IMR-90 (cell line): ENCODE data around the gene PDCD1. TPM values are rescaled to one million over a fixed set of nuclear protein-coding genes. Genes with fewer than 3 reads are reported as not detected.

Experiments used
- ATAC-seq: fragments of 200-7000 bp; cut with Tn5 transposase; 2 replicates; pipeline ENCODE4 v1.9.1; 2020; ENCODE audit warnings: low read depth, mild to moderate bottlenecking, moderate library complexity
- BruUV-seq: library from RNA; stranded (reverse); fragments of 400-500 nt; replicated peaks from 2 replicates; lab custom pipeline; 2021; lab: Mats Ljungman, UMichigan
- CTCF ChIA-PET: fragments of 300-600 bp; formaldehyde crosslinking; extraction: SDS; loops from one replicate; lab custom pipeline; 2021; ENCODE audit warnings: antibody characterized with exemption; lab: Yijun Ruan, JAX
- POLR2A ChIA-PET: fragments of 300-600 bp; sonication (Branson Sonifier 250); formaldehyde crosslinking; loops from one replicate; lab custom pipeline; 2022; ENCODE audit warnings: antibody characterized with exemption; ENCODE audit not compliant: unreplicated experiment; lab: Charles Lee
- DNase-seq: peaks from one replicate; pipeline ENCODE4 v3.0.0; 2013
- H2AFZ ChIP-seq: replicated peaks from 2 replicates; pipeline ENCODE3; 2013; ENCODE audit warnings: low read length, mild to moderate bottlenecking; ENCODE audit not compliant: poor library complexity
- H2AK5ac ChIP-seq: 2 replicates; pipeline ENCODE4 v1.6.1; 2013; ENCODE audit warnings: low read depth, low read length, inconsistent platforms
- H2AK9ac ChIP-seq: replicated peaks from 2 replicates; pipeline ENCODE3; 2013; ENCODE audit warnings: mild to moderate bottlenecking, low read depth, low read length, moderate library complexity; ENCODE audit not compliant: poor library complexity
- H2BK120ac ChIP-seq: 2 replicates; pipeline ENCODE4 v1.6.1; 2013; ENCODE audit warnings: low read depth, low read length, inconsistent platforms
- H2BK15ac ChIP-seq: 3 replicates; pipeline ENCODE4 v1.6.1; 2013; ENCODE audit warnings: low read depth, low read length, inconsistent platforms
- H2BK20ac ChIP-seq: 2 replicates; pipeline ENCODE4 v1.6.1; 2013; ENCODE audit warnings: low read depth, mild to moderate bottlenecking, inconsistent platforms, low read length, moderate library complexity
- H2BK5ac ChIP-seq: 2 replicates; pipeline ENCODE4 v1.6.1; 2013; ENCODE audit warnings: mild to moderate bottlenecking, low read depth, low read length, inconsistent platforms; ENCODE audit not compliant: poor library complexity, severe bottlenecking
- H3K14ac ChIP-seq: replicated peaks from 2 replicates; pipeline ENCODE4 v1.6.1; 2013; ENCODE audit warnings: low read depth, low read length, inconsistent platforms
- H3K18ac ChIP-seq: 2 replicates; pipeline ENCODE4 v1.6.1; 2013; ENCODE audit warnings: low read depth, low read length, control low read depth
- H3K23ac ChIP-seq: 2 replicates; pipeline ENCODE4 v1.6.1; 2013; ENCODE audit warnings: low read depth, low read length, inconsistent platforms
- H3K27ac ChIP-seq: 2 replicates; pipeline ENCODE4 v1.5.1; 2013; ENCODE audit warnings: mild to moderate bottlenecking, control low read depth, low read length; ENCODE audit not compliant: insufficient read depth
- H3K27me3 ChIP-seq: 2 replicates; pipeline ENCODE4 v1.6.1; 2013; ENCODE audit warnings: low read length; ENCODE audit not compliant: control insufficient read depth, insufficient read depth
- H3K36me3 ChIP-seq: 2 replicates; pipeline ENCODE4 v1.6.1; 2013; ENCODE audit warnings: low read length, mixed read lengths; ENCODE audit not compliant: control insufficient read depth, insufficient read depth
- H3K4ac ChIP-seq: 2 replicates; pipeline ENCODE4 v1.6.1; 2013; ENCODE audit warnings: low read depth, low read length, inconsistent platforms
- H3K4me1 ChIP-seq: 2 replicates; pipeline ENCODE4 v1.6.1; 2013; ENCODE audit warnings: low read length, mixed read lengths; ENCODE audit not compliant: control insufficient read depth, insufficient read depth
- H3K4me2 ChIP-seq: 2 replicates; pipeline ENCODE4 v1.6.1; 2013; ENCODE audit warnings: low read depth, mild to moderate bottlenecking, control low read depth, low read length, moderate library complexity
- H3K4me3 ChIP-seq: 2 replicates; pipeline ENCODE4 v1.5.1; 2013; ENCODE audit warnings: low read depth, mild to moderate bottlenecking, control low read depth, low read length, moderate library complexity; ENCODE audit not compliant: insufficient read depth
- H3K56ac ChIP-seq: 2 replicates; pipeline ENCODE4 v1.6.1; 2013; ENCODE audit warnings: low read length, inconsistent platforms; ENCODE audit not compliant: insufficient read depth; ENCODE audit errors: extremely low read depth
- H3K79me1 ChIP-seq, 2 experiments: 2 replicates each; pipeline ENCODE4 v1.6.1; 2013; ENCODE audit warnings: low read length in 2 of 2, inconsistent platforms in 1 of 2, low read depth in 1 of 2
- H3K9ac ChIP-seq: 2 replicates; pipeline ENCODE4 v1.6.1; 2013; ENCODE audit warnings: low read depth, low read length, control low read depth
- H3K9me1 ChIP-seq: 2 replicates; pipeline ENCODE4 v1.6.1; 2013; ENCODE audit warnings: low read length, inconsistent platforms; ENCODE audit not compliant: insufficient read depth
- H3K9me3 ChIP-seq: 2 replicates; pipeline ENCODE4 v1.6.1; 2013; ENCODE audit warnings: low read length; ENCODE audit not compliant: control insufficient read depth, insufficient read depth
- H4K20me1 ChIP-seq: 2 replicates; pipeline ENCODE4 v1.6.1; 2013; ENCODE audit warnings: low read length, inconsistent platforms; ENCODE audit not compliant: insufficient read depth
- H4K5ac ChIP-seq: 2 replicates; pipeline ENCODE4 v1.6.1; 2013; ENCODE audit warnings: mild to moderate bottlenecking, low read depth, low read length, control low read depth
- H4K8ac ChIP-seq, 2 experiments: 2 replicates each; pipeline ENCODE4 v1.6.1; 2013; ENCODE audit warnings: low read depth in 2 of 2, low read length in 2 of 2, control low read depth in 1 of 2, inconsistent platforms in 1 of 2
- H4K91ac ChIP-seq: 2 replicates; pipeline ENCODE4 v1.6.1; 2013; ENCODE audit warnings: low read depth, low read length, inconsistent platforms; ENCODE audit not compliant: insufficient read depth
- BHLHE40 ChIP-seq: fragments of 150-350 bp; IDR thresholded peaks from 2 replicates; pipeline ENCODE4 v1.6.1; 2016; ENCODE audit warnings: mild to moderate bottlenecking, low read depth, low read length
- CEBPB ChIP-seq: IDR thresholded peaks from 2 replicates; pipeline ENCODE4 v1.6.1; 2012; ENCODE audit warnings: low read depth, low read length, improper control_type of control experiment
- CHD1 ChIP-seq: IDR thresholded peaks from 2 replicates; pipeline ENCODE4 v1.6.1; 2012; ENCODE audit warnings: low read depth, low read length, improper control_type of control experiment
- CTCF ChIP-seq: conservative IDR thresholded peaks from 2 replicates; pipeline ENCODE4 v1.5.1; 2012; ENCODE audit warnings: mild to moderate bottlenecking, low read depth, low read length, improper control_type of control experiment
- FOS ChIP-seq: fragments of 150-350 bp; IDR thresholded peaks from 2 replicates; pipeline ENCODE4 v1.6.1; 2016; ENCODE audit warnings: low read depth, low read length
- MAZ ChIP-seq: IDR thresholded peaks from 2 replicates; pipeline ENCODE4 v1.6.1; 2012; ENCODE audit warnings: low read depth, mild to moderate bottlenecking, low read length, improper control_type of control experiment, moderate library complexity, borderline replicate concordance
- MXI1 ChIP-seq: IDR thresholded peaks from 2 replicates; pipeline ENCODE4 v1.6.1; 2012; ENCODE audit warnings: low read depth, mild to moderate bottlenecking, low read length, moderate library complexity, borderline replicate concordance
- NFE2L2 ChIP-seq: fragments of 150-350 bp; IDR thresholded peaks from 2 replicates; pipeline ENCODE4 v1.6.1; 2016; ENCODE audit warnings: low read depth, mild to moderate bottlenecking, low read length
- POLR2A ChIP-seq: IDR thresholded peaks from 2 replicates; pipeline ENCODE4 v1.6.1; 2012; ENCODE audit warnings: mild to moderate bottlenecking, low read depth, low read length
- RAD21 ChIP-seq: IDR thresholded peaks from 2 replicates; pipeline ENCODE4 v1.6.1; 2012; ENCODE audit warnings: low read length, improper control_type of control experiment
- RCOR1 ChIP-seq: IDR thresholded peaks from 2 replicates; pipeline ENCODE4 v1.6.1; 2012; ENCODE audit warnings: mild to moderate bottlenecking, low read length, improper control_type of control experiment; ENCODE audit not compliant: insufficient replicate concordance
- RFX5 ChIP-seq: IDR thresholded peaks from 2 replicates; pipeline ENCODE4 v1.8.0; 2012; ENCODE audit warnings: low read depth, mild to moderate bottlenecking, low read length, moderate library complexity
- SMC3 ChIP-seq: fragments of 150-350 bp; IDR thresholded peaks from 2 replicates; pipeline ENCODE4 v1.6.1; 2016; ENCODE audit warnings: low read depth, mild to moderate bottlenecking, antibody characterized with exemption, low read length, moderate library complexity
- USF2 ChIP-seq: fragments of 150-350 bp; IDR thresholded peaks from 2 replicates; pipeline ENCODE4 v1.6.1; 2017; ENCODE audit warnings: mild to moderate bottlenecking, antibody characterized with exemption, low read length, low read depth
- WGBS, 2 experiments: methylation state at CpG; one replicate each; pipeline versions ENCODE4 v1.1.5 to v1.1.7; 2013; ENCODE audit warnings: missing lambda C conversion rate in 2 of 2; ENCODE audit not compliant: insufficient read length in 1 of 2; ENCODE audit errors: extremely low coverage in 2 of 2; 5-methylcytosine and 5-hydroxymethylcytosine counted together
- dilution Hi-C: fragments of 300-500 bp; cut with HindIII; formaldehyde crosslinking; loops from one replicate; pipeline ENCODE4 v1.14.3; 2018; ENCODE audit warnings: low sequenced_read_pairs; ENCODE audit not compliant: unreplicated experiment
- in situ Hi-C: fragments of 300-500 bp; cut with MboI; formaldehyde crosslinking; loops from 3 replicates; pipeline ENCODE4 v1.14.3; 2019; ENCODE audit warnings: low sequenced_read_pairs, inconsistent platforms, mixed read lengths
- intact Hi-C: fragments of 100-400 bp; cut with micrococcal nuclease; formaldehyde crosslinking; loops from 2 replicates; pipeline ENCODE4 v1.10.0; 2022
- polyA plus RNA-seq, 3 experiments: library from polyadenylated mRNA; depleted of rRNA; stranded (reverse); fragments of >200 nt; gene quantifications; 2 replicates each; pipeline ENCODE4 v1.2.3, GENCODE V29; 2012; ENCODE audit warnings: low replicate concordance in 1 of 3
- total RNA-seq: library from RNA; depleted of rRNA; stranded (reverse); fragments of >200 nt; gene quantifications from 2 replicates; pipeline ENCODE4 v1.2.3, GENCODE V29; 2012
- TF ChIP-seq, protein P1 (sequence below): fragments of 150-350 bp; IDR thresholded peaks from 2 replicates; pipeline ENCODE4 v1.6.1; 2016; ENCODE audit warnings: low read depth, mild to moderate bottlenecking, low read length, moderate library complexity, borderline replicate concordance

The PDCD1 gene
- total and polyA plus RNA-seq, 2 of the 4 experiments (the other 2 are of a cell fraction): not detected

DNA sequence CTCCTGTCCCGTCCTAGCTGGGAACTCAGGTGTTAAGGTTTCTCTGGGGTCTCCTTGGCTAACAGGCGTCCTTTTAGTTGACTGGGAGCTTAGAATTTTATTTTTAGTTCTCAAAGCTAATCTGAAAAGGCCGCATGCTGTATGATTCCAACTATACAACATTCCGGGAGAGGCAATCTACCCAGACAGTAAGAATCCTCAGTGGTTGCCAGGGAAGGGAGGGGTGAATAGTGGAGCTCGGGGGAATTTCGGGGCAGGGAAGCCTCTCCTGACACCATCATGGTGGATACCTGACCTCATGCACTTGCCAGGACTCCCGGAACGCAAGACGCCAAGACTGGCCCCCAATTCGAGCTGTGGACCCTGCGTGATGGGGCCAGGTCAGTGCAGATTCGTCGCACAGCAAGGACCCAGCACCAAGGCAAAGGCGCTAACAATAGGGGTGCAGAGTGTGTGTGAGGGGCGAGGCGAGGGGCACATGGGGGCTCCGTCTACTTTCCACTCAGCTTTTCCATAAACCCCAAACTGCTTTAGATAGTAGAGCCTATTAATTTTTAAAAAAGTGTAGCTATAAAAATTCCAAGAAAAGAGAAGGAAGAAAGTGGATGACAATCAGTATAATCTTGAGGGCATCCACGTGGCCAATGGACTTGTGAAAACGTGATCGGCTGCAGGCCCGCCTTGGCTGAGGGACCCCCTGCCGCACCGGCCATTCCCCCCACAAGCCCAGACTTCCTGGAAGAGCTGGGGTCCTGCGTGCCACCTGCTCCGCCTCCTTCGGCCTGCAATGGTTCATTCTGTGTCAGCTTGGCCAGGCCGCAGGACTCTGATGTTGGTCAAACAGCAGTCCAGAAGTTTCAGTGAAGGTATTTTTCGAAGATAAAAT is 17.3 kb downstream of the PDCD1 start:
- H3K27me3 ChIP-seq: peaks cover 22% of the 10 kb centered on the region
- H3K79me1 ChIP-seq: no peaks in the 10 kb centered on the region
- H3K9me1 ChIP-seq: no peaks in the 10 kb centered on the region
- H2AK5ac ChIP-seq: no peak overlapping the region
- intact Hi-C loops: no loop called here
- 53% methylated on average over 5 of the region's 28 CpGs; no CpG with 5 or more reads in 1 of the 2 experiments for WGBS, 2 experiments
- DNase-seq (no peak), ATAC-seq (no peak)
- H2AFZ ChIP-seq: no peak overlapping the region
- in situ Hi-C loops: no loop called here
- no peak overlapping the region for H3K4me3 ChIP-seq
- no peak overlapping the region for H3K14ac ChIP-seq
- dilution Hi-C loops: no loop called here
- H3K4me2 ChIP-seq: no peak overlapping the region
- H3K9me3 ChIP-seq: no peaks in the 10 kb centered on the region
- POLR2A ChIA-PET: no interaction called here
- H2BK120ac ChIP-seq: no peak overlapping the region
- H3K9ac ChIP-seq: no peak overlapping the region
- H2BK5ac ChIP-seq: no peak overlapping the region
- no peak overlapping the region for H2BK15ac ChIP-seq
- no peak overlapping the region for H3K27ac ChIP-seq
- H3K18ac ChIP-seq: no peak overlapping the region
- H4K8ac ChIP-seq: no peak overlapping the region
- H4K5ac ChIP-seq: no peak overlapping the region
- no peaks in the 10 kb centered on the region for H3K4me1 ChIP-seq
- H4K20me1 ChIP-seq: no peaks in the 10 kb centered on the region
- H2BK20ac ChIP-seq: no peak overlapping the region
- no peak overlapping the region for H4K91ac ChIP-seq
- CTCF ChIA-PET: no interaction called here
- no peak overlapping the region for H3K56ac ChIP-seq
- H3K4ac ChIP-seq: no peak overlapping the region
- BruUV-seq: no TSS peak
- H3K36me3 ChIP-seq: no peaks in the 10 kb centered on the region
- H2AK9ac ChIP-seq: no peak overlapping the region
- H3K23ac ChIP-seq: no peak overlapping the region
- TF ChIP-seq RAD21 (no peak), CTCF (no peak), CHD1 (no peak), MXI1 (no peak), RFX5 (no peak), USF2 (no peak), POLR2A (no peak), SMC3 (no peak), BHLHE40 (no peak), NFE2L2 (no peak), MAZ (no peak), RCOR1 (no peak), FOS (no peak), CEBPB (no peak)
- TF ChIP-seq, protein P1, sequence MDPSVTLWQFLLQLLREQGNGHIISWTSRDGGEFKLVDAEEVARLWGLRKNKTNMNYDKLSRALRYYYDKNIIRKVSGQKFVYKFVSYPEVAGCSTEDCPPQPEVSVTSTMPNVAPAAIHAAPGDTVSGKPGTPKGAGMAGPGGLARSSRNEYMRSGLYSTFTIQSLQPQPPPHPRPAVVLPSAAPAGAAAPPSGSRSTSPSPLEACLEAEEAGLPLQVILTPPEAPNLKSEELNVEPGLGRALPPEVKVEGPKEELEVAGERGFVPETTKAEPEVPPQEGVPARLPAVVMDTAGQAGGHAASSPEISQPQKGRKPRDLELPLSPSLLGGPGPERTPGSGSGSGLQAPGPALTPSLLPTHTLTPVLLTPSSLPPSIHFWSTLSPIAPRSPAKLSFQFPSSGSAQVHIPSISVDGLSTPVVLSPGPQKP: no peak
